Measurements from ENCODE around the gene AOC1.
"Not testable (repeated sequence)": the region's sequence is repeated elsewhere in the genome, so short reads cannot be mapped to it uniquely, and the experiment has no call there.

AOC1 gene

DNA sequence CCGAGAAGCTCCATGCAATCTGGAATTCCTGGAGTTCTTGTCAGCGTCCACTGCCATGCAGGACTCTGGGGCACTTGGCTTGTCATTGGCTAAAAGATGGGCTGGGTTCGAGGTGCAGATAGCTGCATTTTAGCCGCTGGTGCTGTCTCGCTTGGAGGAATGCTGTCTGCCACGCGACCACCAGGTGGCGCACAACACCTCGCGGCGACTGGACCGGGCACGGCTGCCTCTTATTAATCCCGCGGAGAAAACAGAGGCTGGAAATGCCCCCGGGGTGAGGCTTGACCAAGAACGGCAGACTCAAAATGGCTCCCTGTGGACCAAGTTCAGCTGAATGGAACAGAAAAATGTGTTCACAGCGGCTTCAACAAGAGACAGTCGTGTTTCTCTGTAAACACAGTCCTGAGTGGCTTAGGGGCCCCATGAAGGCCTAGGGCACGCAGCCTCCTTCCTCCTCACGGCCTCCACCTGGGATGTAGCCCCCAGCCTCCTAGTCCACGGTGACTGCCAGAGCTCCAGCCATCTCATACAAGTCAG is 46.2 kb downstream of the AOC1 start:
- DNase-seq: peak; percentile 86

DNA sequence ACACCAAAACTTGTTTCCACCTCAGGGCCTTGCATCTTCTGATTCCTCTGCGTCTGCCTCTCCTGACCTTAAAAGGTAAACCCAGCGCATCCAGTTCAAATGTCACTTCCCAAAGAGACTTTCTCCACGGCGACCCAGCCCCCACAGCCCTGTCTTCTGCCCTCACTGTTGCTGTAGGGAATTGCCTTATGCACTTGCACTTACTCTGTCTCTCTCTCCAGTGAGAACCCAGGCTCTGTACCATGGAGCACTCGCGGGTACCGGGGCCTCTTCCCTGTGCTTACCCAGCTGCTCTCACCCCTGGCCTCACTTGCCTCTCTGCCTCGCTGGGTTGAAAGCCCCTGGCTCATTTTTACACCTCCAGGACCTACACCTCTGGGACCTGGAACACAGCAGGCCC is 48.4 kb downstream of the AOC1 start:
- DNase-seq: no peak

DNA sequence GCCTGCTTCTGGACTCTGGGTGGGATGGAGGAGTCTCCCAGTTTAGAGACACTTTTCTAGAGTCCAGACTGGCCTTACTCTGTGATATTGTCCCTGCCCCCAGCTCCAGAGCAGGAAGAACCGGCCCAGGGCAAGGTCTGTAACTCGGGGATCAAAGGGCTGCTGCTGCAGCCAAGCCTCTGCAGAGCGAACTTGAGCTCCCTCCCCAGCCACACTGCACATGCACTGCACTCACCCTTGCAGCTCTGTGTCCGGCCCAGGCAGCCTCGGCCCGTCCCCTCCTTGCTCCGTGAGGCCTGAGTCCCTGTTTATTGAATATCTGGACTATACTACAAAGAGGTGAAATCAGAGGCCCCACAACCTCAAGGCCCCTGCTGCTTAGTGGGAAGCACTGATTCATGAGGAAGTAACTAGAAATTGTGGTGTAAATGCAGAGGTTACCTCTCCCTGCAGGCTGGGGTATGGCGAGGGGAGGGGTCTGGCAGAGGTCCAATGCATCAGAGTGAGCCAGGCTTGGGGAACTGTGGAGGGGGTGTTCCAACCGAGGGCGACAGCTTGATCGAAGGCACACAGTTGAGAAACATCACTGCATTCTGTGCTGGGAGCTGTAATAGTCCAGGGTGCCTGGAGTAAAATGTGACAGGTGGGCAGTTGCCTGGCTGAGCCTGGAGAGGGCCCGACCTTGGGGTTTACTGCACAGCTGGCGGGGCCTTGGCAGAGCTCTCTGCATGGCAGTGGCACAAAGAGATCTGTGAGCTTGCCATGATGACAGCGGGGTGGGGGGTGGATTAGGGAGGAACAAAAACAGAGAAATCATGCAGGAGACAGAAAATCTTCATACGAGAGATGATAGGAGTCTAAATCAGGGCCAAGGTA is 49.1 kb downstream of the AOC1 start:
- no peak for DNase-seq

DNA sequence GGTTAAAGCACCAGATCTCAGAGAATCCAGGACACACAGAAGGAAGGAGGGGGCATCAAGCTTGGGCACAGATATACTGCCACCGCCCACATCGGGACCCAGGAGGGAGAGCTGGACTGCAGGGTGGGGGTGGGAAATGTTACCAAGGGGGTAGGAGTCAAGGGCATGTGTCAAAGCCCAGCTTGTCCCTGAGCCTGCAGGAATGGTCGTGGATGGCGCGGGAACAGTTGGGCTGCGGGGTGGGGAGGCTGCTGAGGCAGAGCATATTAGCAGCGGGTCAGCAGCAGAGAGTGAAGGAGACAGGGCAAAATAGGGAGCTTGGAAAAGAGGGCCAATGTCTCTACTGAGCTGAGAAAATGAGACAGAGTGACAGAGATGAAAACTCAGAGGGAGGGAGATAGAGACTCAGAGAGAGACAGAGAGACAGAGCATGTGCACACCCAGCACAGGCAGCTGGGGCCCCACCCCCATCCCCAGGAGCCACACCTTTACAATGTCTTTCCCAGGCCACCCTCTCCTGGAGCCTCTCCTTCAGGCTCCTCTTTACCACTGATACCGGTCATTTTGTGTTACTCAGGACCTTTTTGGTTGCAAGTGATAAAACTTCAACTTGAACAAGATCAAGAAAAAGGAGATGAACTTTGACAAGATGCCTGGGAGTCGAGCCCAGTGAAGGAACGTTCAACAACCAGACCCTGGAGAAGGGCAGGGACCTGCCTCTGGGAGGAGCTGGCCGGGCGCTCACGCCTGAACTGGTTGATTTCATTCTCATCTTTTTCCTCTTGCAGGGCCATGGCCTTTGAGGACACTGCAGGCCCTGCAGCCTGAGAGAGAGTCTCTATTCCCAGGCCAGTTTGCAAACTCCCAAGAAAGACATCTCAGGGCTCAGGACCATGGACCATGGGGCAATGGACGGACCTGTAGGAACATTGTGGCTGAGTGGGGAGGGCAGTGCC is 50.0 kb downstream of the AOC1 start:
- no peak for DNase-seq

DNA sequence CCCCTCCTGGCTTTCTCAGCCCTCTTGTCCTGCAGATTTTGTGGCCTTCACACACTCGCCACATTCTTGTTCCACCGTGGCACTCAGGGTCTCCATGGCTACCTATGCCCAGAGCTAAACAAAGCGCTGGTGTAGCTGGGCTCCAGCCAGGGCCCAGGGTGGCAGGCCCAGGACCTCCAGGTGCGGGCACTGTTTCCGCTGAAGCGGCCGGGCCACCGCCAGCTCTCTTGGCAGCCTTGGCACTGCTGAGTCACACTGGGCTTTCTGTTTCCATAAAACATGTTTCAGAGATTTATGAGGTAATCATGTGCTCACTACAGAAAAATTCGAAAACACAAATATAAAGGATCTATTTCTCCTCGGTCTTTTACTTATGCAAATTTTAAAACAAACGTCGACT is 51.3 kb downstream of the AOC1 start:
- peak; percentile 55 for DNase-seq

DNA sequence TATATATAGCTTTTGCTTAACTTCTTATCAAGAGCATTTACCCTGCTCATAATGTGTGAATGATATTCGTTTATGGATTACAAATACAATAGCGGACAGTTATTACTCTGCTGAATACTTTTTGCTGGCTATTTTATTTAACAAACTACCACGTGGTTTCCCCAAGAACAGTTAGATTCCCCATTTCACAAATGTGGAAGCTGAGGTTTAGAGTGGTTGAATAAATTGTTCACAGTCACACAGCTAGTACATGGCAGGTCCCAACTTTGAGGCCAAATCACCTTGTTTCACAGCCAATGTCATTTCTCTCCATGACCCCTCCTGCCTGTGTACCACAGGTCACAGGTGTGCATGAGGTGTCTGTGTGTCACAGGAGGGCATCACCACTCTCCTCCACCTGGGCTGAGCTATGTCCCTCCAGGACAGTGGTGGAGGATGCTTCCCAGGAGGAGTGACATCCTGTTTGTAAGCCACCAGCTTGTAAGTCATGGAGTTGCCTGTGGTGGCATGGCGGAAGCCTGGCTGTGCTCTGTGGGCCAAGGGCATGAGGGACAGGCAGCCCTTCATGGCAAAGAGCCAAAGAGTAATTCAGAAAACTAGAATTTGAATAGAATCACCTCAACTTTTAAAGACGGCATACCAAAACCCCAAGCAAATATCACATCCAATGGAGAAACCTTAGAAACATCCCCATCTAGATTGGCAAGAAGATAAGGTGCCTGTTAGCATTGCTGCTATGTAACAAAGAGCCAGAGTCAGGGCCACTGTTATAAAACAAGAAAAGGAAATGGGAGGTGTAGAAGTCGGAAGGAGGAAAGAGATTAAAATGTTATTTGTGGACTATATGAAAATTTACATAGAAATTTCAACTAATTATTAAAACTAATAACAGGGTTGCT is 51.9 kb downstream of the AOC1 start:
- no peak for DNase-seq

DNA sequence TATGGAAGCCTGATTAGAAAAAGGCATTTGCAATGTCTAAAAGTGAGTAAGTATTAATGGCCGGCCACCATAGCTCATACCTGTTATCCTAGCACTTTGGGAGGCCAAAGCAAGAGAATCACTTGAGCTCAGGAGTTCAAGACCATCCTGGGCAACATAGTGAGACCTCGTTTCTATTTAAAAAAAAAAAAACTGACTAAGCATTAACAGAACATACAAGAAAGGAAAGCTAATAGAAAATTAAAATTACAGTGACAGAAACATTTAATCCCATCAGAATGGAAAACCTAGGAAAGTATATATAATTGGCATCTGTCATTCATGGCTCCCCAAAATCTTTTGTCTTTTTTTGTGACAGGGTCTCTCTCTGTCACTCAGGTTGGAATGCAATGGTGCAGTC is 55.9 kb downstream of the AOC1 start:
- DNase-seq: no peak

DNA sequence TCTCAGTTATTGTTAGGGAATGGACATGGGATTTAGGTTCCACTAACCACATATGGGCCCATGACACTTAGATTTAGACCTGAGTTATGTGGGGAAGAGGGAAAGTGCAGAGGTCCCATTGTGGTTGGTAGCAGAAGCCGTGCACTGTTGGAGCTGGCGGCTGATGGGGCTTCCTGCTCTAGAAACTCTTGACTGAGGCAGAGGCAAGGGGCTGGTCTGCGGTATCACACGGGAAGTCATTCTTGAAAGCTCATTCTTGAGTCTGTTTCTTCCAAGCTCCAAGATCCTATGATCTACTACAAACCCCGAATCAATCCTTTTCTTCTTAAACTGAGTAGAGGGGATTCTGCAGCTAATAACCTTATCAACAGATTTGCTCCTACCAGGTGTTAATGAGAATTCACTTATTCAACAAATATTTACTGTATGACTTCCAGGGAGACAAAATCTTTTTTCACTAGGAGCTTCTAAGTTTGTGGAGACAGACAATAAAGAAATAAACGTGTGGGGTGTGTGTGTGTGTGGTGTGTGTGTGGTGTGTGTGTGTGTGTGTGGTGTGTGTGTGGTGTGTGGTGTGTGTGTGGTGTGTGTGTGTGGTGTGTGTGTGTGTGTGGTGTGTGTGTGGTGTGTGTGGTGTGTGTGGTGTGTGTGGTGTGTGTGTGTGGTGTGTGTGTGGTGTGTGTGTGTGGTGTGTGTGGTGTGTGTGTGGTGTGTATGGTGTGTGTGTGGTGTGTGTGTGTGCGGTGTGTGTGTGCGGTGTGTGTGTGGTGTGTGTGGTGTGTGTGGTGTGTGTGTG is 57.1 kb downstream of the AOC1 start:
- DNase-seq: peak; percentile 76

DNA sequence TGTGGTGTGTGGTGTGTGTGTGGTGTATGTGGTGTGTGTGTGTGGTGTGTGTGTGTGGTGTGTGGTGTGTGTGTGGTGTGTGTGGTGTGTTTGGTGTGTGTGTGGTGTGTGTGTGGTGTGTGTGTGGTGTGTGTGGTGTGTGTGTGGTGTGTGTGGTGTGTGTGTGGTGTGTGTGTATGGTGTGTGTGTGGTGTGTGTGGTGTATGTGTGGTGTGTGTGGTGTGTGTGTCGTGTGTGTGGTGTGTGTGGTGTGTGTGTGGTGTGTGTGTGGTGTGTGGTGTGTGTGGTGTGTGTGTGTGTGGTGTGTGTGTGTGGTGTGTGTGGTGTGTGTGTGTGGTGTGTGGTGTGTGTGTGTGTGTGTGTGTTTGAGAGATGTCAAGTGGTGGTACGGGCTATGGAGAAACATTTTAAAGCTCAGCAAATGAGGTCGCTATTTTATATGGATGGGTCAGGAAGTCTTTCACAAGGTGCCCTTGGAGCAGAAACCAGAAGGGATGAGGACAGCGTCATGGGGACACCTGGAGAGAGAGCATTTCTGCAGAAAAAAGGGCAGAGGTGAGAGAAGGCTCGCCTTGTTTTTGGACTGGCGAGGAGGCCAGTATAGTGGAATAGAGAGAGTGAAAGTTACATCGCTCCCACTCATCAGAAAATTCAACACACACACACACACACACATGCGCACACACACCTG is 58.1 kb downstream of the AOC1 start:
- DNase-seq: not testable (repeated sequence)

DNA sequence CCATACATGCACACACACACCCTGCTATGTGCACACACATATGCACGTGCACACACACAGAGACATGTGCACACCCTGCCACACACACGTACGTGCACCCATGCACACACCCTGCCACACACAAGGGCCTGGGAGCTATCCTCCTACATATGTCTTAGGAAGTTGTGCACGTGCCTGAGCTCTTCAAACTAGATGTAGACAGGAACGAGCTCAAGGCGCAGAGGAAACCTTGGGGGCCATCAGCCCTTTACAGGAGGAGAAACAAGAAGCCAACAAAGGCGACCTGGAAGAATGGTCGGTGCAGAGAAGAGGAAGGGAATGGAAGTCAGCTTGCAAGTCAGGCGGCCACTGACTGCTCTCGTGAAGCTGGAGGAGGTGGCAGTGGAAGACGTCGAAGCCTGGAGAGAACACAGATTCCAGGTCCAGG is 58.7 kb downstream of the AOC1 start:
- peak; percentile 35 for DNase-seq

Data from hematopoietic multipotent progenitor cell treated with erythropoietin and hydrocortisone succinate and interleukin-3 and kit ligand, for 4 days (in vitro differentiated cells).